K562 (cell line): ENCODE data around the gene ADAM15. TPM values are rescaled to one million over a fixed set of nuclear protein-coding genes. Genes with fewer than 3 reads are reported as not detected.

Source experiments
- GABPA ChIP-seq: fragments of 200-800 bp; sonication (Bioruptor generic); conservative IDR thresholded peaks from 2 replicates; pipeline ENCODE4 v1.6.1; 2016; ENCODE audit warnings: low read depth, missing genetic modification characterization, missing compliant biosample characterization
- KDM5B ChIP-seq: fragments of 200-600 bp; sonication (generic); IDR thresholded peaks from 2 replicates; pipeline ENCODE4 v1.6.1; 2012; ENCODE audit warnings: low read depth, mild to moderate bottlenecking, moderate library complexity, low read length, control low read depth, inconsistent platforms; ENCODE audit not compliant: insufficient replicate concordance
- MTA3 ChIP-seq: fragments of 450-650 bp; formaldehyde crosslinking; IDR thresholded peaks from 2 replicates; pipeline ENCODE4 v1.6.1; 2017; ENCODE audit warnings: mild to moderate bottlenecking, borderline replicate concordance
- NFRKB ChIP-seq: fragments of 450-650 bp; IDR thresholded peaks from 2 replicates; pipeline ENCODE4 v1.6.1; 2016; ENCODE audit warnings: low read depth
- SETDB1 ChIP-seq: IDR thresholded peaks from one replicate; pipeline ENCODE4 v1.6.1; 2012; ENCODE audit warnings: low read length, control low read depth, inconsistent platforms
- TCF3 ChIP-seq: sonication (generic); formaldehyde crosslinking; IDR thresholded peaks from 2 replicates; pipeline ENCODE4 v1.4.0; 2020; ENCODE audit warnings: mild to moderate bottlenecking, missing genetic modification reagents
- TRIM24 ChIP-seq, 2 experiments: fragments of 450-650 bp; IDR thresholded peaks; 2 replicates each; pipeline ENCODE4 v1.6.1; 2016
- ZBTB17 ChIP-seq: fragments of 450-650 bp; formaldehyde crosslinking; IDR thresholded peaks from 2 replicates; pipeline ENCODE4 v1.4.0; 2020; ENCODE audit warnings: mild to moderate bottlenecking
- polyA plus RNA-seq, 8 experiments: library from polyadenylated mRNA; depleted of rRNA in 4 of 8; stranded (reverse) in 5 of 8; unstranded in 3 of 8; fragments of >200 nt; fragmentation: Nextera tagmentation in 2 of 8; fragmentation: Illumina TruSeq in 1 of 8; extraction: Ambion mirVana in 2 of 8; extraction: Trizol in 1 of 8; gene quantifications; 2 replicates each; pipeline versions ENCODE4 v1.2.1 to v1.2.3, GENCODE V29; 2011 to 2014; ENCODE audit warnings: inconsistent platforms in 1 of 8, missing spikeins in 1 of 8
- total RNA-seq, 7 experiments: library from RNA; depleted of rRNA in 6 of 7; stranded (reverse); fragments of >200 nt in 6 of 7; fragmentation: Illumina TruSeq in 2 of 7; extraction: Trizol in 2 of 7; gene quantifications; 2 replicates each; pipeline versions ENCODE4 v1.2.1 to v1.2.3, GENCODE V29; 2011 to 2021; ENCODE audit warnings: low replicate concordance in 1 of 7
- TF ChIP-seq, protein P1 (sequence below), 2 experiments: IDR thresholded peaks in 1 of 2; conservative IDR thresholded peaks in 1 of 2; 2 replicates each; pipeline ENCODE4 v1.6.1; 2016; ENCODE audit warnings: low read depth in 2 of 2, mild to moderate bottlenecking in 1 of 2, missing compliant biosample characterization in 1 of 2, missing genetic modification characterization in 1 of 2, moderate library complexity in 1 of 2
- TF ChIP-seq, protein P2 (sequence below): sonication (generic); formaldehyde crosslinking; IDR thresholded peaks from 2 replicates; pipeline ENCODE4 v1.8.0; 2022; ENCODE audit warnings: missing genetic modification reagents, mild to moderate bottlenecking, borderline replicate concordance
- TF ChIP-seq, protein P3 (sequence below), 2 experiments: fragments of 450-650 bp; formaldehyde crosslinking in 1 of 2; IDR thresholded peaks; 2 replicates each; pipeline versions ENCODE4 v1.4.0 to v1.6.1; 2014 to 2020; ENCODE audit warnings: mild to moderate bottlenecking in 2 of 2, borderline replicate concordance in 1 of 2, low read depth in 1 of 2
- TF ChIP-seq, protein P4 (sequence below): fragments of 200-800 bp; sonication (Bioruptor generic); IDR thresholded peaks from 2 replicates; pipeline ENCODE4 v1.6.1; 2017; ENCODE audit warnings: missing genetic modification characterization, missing compliant biosample characterization

The ADAM15 gene
- total and polyA plus RNA-seq, 9 of the 15 experiments (the other 6 are each of a cell fraction or from before 2014, with no cell fraction given), result 0.69 to 72.3 (median 32.8) TPM

DNA sequence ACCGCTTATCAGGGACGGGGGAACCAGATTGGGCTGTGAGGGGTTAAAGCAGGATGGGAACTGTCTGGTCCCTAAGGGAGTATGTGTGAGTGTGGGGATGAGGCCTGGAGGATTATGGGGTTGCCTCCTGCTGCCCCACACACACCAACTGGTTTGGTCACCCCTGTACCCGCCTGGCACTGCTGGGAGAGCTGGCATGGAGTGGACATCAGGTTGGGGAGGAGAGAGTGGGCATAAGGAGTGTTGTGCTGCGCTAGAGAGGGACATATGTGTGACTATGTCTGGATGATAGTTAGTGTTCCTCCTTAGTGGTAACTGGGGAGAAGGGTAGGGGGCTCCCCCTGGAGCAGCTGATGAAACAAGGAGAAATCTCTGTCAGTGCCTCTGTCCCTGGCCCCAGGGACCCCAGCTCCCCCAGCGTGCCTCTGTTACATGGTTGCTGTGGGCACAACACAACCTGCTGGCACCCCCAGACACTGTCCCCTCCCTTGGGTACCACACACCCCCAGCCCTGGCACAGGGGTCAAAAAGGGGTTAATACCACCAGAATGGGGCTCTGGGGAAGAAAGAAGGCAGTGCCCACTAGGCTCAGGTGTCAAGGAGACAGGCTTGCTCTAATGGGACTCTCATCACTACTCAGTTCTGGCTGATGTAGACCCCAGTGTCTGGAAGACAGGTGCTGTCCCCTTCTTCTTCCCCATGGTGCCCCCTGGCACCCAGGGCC is 46.6 kb upstream of the ADAM15 start (continued):
- TF ChIP-seq, protein P1, sequence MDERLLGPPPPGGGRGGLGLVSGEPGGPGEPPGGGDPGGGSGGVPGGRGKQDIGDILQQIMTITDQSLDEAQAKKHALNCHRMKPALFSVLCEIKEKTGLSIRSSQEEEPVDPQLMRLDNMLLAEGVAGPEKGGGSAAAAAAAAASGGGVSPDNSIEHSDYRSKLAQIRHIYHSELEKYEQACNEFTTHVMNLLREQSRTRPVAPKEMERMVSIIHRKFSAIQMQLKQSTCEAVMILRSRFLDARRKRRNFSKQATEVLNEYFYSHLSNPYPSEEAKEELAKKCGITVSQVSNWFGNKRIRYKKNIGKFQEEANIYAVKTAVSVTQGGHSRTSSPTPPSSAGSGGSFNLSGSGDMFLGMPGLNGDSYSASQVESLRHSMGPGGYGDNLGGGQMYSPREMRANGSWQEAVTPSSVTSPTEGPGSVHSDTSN (CRISPR knock-in tag; IDR thresholded peaks at IDR 0.05; ENCODE audit: low read depth), result no peak
- TF ChIP-seq, protein P1 (tag; conservative IDR thresholded peaks at IDR 0.05; ENCODE audit: low read depth), result no peak
- TF ChIP-seq, protein P2, sequence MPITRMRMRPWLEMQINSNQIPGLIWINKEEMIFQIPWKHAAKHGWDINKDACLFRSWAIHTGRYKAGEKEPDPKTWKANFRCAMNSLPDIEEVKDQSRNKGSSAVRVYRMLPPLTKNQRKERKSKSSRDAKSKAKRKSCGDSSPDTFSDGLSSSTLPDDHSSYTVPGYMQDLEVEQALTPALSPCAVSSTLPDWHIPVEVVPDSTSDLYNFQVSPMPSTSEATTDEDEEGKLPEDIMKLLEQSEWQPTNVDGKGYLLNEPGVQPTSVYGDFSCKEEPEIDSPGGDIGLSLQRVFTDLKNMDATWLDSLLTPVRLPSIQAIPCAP, result no peak
- TF ChIP-seq SETDB1, result no peak
- TF ChIP-seq NFRKB, result peak; percentile 78; the same call in 1 of the 2 replicates
- TF ChIP-seq KDM5B, result peak; percentile 7
- TF ChIP-seq, protein P3, sequence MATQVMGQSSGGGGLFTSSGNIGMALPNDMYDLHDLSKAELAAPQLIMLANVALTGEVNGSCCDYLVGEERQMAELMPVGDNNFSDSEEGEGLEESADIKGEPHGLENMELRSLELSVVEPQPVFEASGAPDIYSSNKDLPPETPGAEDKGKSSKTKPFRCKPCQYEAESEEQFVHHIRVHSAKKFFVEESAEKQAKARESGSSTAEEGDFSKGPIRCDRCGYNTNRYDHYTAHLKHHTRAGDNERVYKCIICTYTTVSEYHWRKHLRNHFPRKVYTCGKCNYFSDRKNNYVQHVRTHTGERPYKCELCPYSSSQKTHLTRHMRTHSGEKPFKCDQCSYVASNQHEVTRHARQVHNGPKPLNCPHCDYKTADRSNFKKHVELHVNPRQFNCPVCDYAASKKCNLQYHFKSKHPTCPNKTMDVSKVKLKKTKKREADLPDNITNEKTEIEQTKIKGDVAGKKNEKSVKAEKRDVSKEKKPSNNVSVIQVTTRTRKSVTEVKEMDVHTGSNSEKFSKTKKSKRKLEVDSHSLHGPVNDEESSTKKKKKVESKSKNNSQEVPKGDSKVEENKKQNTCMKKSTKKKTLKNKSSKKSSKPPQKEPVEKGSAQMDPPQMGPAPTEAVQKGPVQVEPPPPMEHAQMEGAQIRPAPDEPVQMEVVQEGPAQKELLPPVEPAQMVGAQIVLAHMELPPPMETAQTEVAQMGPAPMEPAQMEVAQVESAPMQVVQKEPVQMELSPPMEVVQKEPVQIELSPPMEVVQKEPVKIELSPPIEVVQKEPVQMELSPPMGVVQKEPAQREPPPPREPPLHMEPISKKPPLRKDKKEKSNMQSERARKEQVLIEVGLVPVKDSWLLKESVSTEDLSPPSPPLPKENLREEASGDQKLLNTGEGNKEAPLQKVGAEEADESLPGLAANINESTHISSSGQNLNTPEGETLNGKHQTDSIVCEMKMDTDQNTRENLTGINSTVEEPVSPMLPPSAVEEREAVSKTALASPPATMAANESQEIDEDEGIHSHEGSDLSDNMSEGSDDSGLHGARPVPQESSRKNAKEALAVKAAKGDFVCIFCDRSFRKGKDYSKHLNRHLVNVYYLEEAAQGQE (IDR thresholded peaks at IDR 0.05; ENCODE audit: borderline replicate concordance), result no peak
- TF ChIP-seq, protein P3 (CRISPR knock-in tag; IDR thresholded peaks at IDR 0.05; ENCODE audit: low read depth), result 0 out of 2 replicates have a peak, but pooled peaks have one; percentile 45
- no peak for TF ChIP-seq ZBTB17
- TF ChIP-seq, protein P4, sequence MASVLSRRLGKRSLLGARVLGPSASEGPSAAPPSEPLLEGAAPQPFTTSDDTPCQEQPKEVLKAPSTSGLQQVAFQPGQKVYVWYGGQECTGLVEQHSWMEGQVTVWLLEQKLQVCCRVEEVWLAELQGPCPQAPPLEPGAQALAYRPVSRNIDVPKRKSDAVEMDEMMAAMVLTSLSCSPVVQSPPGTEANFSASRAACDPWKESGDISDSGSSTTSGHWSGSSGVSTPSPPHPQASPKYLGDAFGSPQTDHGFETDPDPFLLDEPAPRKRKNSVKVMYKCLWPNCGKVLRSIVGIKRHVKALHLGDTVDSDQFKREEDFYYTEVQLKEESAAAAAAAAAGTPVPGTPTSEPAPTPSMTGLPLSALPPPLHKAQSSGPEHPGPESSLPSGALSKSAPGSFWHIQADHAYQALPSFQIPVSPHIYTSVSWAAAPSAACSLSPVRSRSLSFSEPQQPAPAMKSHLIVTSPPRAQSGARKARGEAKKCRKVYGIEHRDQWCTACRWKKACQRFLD (CRISPR knock-in tag), result 0 out of 2 replicates have a peak, but pooled peaks have one; percentile 10
- no peak for TF ChIP-seq TCF3
- TF ChIP-seq GABPA (tag), result peak; percentile 67
- peak in 1 of 2 experiments; percentile 6; a peak in 1 of 4 replicates for TF ChIP-seq TRIM24 (IDR thresholded peaks at IDR 0.05)
- 0 out of 2 replicates have a peak, but pooled peaks have one; percentile 46 for TF ChIP-seq MTA3
